GM12865 (cell line): Measurements from ENCODE around the gene DYRK3.
"Not testable (repeated sequence)": the region's sequence is repeated elsewhere in the genome, so short reads cannot be mapped to it uniquely, and the experiment has no call there.

Experiments used
- DNase-seq: peaks from one replicate; pipeline ENCODE4 v3.0.0; 2010; ENCODE audit warnings: low read depth
- H3K4me3 ChIP-seq: 2 replicates; pipeline ENCODE4 v1.5.1; 2011; ENCODE audit warnings: mild to moderate bottlenecking, low read depth, low read length, control low read depth
- CTCF ChIP-seq: IDR thresholded peaks from 2 replicates; pipeline ENCODE4 v1.5.1; 2011; ENCODE audit warnings: low read length, control low read depth, low read depth, inconsistent platforms; ENCODE audit not compliant: insufficient read depth; ENCODE audit errors: missing control alignments

The DYRK3 gene

GRCh38 chr1:206633708-206634121 is 1.6 kb upstream of the DYRK3 start:
- no peak for DNase-seq
- H3K4me3 ChIP-seq, result no peak overlapping the region
- TF ChIP-seq CTCF, result no peak

GRCh38 chr1:206634365-206635079 is 814 bp upstream of the DYRK3 start:
- peak overlapping the region; percentile 80 for H3K4me3 ChIP-seq
- TF ChIP-seq CTCF, result peak; percentile 76
- DNase-seq, result peak; percentile 87

- peak overlapping the region; percentile 80 for H3K4me3 ChIP-seq
- no peak for TF ChIP-seq CTCF
- peak; percentile 10 for DNase-seq
Measured at GRCh38 chr1:206635978-206636345, 626 bp downstream of the DYRK3 start.

- H3K4me3 ChIP-seq, result 0 out of 2 replicates have a peak overlapping the region, but pooled peaks have one; percentile 6
- TF ChIP-seq CTCF, result no peak
- DNase-seq, result no peak
Measured at GRCh38 chr1:206636671-206637070, 1.3 kb downstream of the DYRK3 start.

- no peak for TF ChIP-seq CTCF
- no peak overlapping the region for H3K4me3 ChIP-seq
- DNase-seq, result no peak
Measured at GRCh38 chr1:206637605-206638004, 2.3 kb downstream of the DYRK3 start.

- not testable (repeated sequence) for DNase-seq, H3K4me3 ChIP-seq
Measured at GRCh38 chr1:206642074-206642473, 6.7 kb downstream of the DYRK3 start.

- no peak for TF ChIP-seq CTCF
- no peak overlapping the region for H3K4me3 ChIP-seq
- no peak for DNase-seq
Measured at GRCh38 chr1:206643118-206643698, 7.9 kb downstream of the DYRK3 start.
